GM19240 (cell line): Measurements from ENCODE around the gene CPNE9.

Experiments used
- DNase-seq: peaks from one replicate; pipeline ENCODE4 v3.0.0; 2011; ENCODE audit warnings: low spot score; ENCODE audit not compliant: insufficient read length

CPNE9 gene

DNA sequence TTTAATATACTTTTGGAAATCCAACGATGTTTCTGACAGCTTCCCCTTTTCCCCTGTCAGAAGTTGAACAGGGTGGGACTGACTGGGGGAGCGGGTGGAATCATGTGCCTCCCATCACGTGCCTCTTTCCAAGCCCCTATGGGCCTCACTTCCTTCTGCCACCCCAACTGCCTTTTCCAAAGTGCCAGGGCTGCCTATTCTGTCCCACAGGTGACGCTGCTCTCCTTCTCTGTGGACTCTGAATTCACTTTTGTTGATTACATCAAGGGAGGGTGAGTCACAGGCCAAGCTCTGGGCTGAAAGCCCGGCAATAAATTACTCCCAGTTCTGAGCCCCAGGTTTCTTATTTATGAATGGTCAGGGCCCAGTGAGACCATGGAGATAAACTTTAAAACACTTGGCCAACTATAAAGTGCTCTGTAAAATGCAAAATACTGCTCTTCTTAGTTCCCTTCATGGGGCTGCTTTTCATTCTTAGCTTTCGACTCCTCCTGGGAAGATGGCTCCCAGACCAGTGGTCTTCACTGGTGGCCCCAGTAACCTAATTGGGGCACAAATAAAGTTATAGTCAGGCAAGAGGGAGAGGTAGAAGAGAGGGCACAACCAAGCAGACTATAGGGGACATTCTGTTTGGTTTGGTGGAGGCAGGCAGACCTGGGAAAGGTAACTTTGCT, 12.3 kb downstream of the CPNE9 start:
- no peak for DNase-seq

DNA sequence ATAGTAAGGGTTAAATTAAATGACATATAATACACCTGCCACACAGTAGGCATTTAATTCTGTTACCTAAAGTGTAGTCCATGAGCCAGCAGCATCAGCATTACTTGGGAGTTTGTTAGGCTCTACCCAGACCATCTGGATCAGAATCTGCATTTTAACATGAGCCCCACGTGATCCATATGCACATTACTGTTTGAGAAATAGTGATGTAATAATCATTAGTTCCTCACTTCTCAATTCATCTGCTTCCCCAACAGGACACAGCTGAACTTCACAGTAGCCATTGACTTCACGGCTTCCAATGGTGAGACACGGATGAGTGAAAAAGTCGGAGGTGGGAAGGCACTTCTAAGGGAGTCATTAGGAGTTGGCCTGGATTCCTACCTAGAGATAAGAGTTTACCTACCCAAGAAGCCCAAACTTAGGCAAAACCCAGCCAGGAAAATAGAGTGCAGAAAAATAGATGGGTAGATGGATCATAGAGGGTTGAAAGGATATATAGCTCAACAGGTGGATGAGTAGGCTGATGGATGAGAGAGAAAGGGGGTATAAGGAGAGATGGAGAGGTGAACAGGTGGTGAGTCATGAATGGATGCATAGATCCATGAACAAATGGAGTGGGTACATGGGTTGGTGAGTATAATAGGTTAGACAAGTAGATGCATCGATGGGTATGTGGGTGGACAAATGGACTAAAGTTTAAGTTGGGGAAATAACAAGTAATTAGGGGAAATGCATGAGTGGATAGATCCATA, 13.3 kb downstream of the CPNE9 start:
- DNase-seq = no peak

DNA sequence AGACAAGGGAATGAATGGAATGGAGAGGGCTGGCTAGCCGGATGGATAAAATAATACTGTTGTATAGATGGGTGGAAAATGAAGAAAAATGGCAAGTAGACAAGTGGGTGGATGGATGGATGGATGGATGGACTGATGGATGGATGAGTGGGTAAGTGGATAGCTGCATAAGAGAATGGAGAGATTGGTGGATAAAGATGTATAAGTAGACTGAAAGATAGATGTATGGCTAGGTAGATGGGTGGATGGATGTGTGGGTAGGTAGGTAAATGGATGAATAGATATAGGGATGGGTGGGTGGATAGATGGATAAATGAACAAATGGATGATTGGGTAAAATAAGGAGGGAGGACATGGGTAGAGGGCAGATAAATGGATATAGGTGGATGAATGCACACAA, 13.9 kb downstream of the CPNE9 start:
- no peak for DNase-seq

DNA sequence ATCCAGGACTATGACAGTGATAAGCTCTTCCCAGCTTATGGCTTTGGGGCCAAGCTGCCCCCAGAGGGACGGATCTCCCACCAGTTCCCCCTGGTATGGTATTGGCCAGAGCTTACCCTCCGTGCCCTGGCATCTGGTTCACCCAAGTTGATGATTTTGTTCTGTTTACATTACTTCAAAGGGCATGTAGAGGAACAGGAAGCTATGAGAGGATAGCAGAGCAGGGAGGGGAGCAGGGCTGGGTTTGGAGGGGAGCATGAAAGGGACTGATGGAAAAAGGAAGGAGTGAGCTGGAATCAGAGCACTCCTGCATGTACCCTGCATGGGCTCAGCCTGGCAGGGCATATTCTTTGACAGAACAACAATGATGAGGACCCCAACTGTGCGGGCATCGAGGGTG, 14.5 kb downstream of the CPNE9 start:
- no peak for DNase-seq

DNA sequence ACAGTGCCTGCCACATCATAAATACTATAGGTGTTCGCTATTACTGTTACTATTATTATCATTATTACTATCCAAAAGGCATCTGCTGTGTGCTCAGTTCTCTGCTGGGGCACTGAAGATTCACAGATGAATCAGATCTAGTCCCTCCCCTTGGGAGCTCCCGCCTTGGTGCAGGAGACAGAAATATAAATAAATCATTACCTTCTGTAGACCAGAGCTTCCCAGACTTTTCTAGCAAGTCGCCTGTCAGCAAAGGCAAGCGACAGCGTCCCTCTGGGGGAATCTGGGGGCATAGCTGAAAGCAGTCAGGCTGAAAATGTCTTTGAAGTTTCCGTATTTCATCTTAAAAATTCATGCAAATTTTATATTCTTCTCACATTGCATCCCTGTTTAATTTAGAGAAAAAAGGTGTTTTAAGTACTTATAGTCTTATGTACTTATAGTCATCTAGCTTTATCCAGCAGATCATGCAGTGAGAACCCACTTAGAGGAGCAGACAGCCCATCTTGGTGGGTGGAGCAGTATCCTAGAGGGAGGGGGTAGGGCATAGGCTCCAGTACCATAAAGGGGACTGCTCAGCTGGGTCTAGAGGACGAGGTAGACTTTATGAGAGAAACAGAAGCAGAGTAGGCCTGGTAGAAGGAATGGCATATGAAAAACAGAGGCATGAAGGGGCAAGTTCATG, 17.5 kb downstream of the CPNE9 start:
- no peak for DNase-seq

DNA sequence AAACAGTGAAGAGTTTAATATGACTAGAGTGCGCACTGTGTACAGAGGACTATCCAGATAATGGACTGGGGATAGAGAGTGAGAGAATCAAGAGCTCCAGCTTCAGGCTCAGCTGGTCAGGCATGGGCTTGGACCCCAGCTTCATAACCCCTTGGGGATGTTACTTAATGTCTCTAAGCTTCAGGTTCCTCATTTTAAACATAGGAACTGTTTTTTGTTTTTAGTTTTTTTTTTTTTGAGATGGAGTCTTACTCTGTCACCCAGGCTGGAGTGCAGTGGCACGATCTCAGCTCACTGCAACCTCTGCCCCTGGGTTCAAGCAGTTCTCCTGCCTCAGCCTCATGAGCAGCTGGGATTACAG, 18.0 kb downstream of the CPNE9 start:
- DNase-seq = no peak

DNA sequence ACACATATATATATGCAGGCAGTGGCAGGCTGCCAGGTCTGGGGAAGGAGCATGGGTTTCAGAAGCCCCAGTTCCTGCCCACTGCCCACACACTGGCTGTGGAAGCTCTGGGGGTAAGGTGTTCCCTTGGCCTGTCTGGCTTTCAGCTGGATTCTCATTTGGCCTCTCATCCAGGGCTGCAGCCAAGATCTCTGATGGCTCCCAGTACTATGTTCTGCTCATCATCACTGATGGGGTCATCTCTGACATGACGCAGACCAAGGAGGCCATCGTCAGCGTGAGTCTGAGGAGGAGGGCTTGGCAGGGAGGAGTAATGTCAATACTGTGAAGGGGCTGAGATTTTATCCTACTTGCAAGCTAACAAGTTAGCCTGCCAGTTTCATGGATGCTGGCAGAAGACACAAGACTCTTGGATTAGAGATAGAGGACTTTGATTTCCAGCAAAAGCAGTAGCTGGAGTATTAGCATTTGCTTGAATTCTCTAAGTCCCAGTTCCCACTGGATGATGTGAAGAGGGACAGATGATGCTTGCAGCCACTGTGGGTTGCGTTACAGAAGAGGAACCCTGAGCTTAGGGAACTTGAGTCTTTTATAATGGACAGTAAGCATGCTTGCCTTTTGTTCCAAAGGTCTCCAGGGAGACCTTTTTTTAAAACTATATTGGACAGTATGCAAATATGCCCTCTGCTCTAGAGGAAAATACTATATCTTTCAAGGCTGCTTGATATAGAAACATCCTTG, 22.3 kb downstream of the CPNE9 start:
- no peak for DNase-seq

DNA sequence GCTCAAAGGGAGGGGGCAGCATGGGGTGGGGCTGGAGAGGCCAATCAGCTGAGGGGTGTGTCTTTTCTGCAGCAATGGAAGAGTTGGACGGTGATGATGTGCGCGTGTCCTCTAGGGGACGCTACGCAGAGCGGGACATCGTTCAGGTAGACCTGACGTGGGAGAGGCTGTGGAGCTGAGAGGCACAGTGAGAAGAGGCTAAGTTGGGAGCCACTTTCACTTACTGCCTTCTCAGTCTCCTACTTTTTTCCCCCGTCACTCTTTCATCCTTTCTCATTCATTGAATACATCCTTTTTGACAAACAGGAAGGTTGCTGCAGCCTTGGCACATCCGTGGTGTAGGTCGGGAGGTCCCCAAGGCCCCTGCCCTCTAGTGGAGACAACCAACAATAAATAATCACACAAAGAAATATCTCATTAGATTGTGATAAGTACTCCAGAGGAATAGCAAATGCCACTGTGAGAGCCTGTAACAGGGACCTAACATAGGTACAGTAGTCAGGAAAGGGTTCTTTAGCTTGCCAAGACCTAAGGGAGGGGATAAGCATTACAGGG, 23.5 kb downstream of the CPNE9 start:
- no peak for DNase-seq

DNA sequence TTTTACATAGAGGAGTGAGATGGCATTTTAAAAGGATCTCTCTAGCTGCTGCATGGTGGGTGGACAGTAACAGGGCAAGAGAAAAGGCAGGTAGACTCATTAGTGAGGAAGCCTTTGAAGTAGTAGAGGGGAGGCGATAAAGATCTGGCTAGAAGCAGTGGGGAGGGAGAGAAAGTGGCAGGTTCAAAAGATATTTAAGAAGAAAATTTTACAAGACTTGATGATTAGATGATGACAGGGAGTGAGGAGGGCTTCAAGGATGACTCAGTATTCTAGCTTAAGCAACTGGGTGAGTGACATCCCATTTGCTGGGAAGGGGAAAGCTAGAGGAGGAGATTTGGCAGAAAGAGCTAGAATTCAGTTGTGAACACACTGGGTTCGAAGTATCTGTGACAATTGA, 24.1 kb downstream of the CPNE9 start:
- no peak for DNase-seq

DNA sequence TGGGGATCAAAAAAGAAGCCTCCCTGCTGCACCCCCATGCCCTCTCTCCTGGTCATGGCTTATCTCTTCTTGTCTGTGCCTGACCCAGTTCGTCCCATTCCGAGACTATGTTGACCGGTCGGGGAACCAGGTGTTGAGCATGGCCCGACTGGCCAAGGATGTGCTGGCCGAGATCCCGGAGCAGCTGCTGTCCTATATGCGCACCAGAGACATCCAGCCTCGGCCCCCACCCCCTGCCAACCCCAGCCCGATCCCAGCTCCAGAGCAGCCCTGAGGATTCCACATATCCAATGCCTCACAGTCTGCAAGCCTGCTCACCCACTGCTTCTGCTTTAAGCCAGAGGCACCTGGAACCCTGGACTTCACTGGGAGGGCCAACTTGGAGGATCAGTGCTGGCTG, 25.8 kb downstream of the CPNE9 start:
- no peak for DNase-seq

DNA sequence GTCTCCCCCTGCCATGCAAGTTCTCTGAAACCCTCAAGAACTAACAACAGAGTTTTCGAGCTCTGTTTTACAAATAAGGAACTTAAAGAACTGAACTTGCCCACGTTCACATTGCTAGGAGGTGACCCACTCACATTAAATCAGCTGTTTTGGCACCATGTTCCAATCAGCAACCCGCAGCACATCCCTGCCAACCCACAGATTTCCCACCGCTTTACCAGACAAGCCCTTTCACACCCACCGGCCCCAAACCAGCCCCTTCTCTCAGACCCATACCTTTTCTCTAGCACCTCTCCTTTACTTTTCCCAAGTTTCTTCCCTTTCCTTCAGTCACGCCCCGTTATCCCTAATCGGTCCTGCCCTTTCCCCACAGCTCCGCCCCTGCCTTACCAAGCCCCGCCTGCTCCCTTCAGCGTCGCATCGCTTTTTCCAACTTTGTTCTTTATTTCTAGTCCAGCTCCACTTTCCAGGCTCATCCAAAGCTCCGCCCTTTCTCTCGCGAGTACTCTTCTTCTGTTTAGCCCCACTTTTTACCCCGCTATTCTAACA, 27.1 kb downstream of the CPNE9 start:
- DNase-seq = no peak

DNA sequence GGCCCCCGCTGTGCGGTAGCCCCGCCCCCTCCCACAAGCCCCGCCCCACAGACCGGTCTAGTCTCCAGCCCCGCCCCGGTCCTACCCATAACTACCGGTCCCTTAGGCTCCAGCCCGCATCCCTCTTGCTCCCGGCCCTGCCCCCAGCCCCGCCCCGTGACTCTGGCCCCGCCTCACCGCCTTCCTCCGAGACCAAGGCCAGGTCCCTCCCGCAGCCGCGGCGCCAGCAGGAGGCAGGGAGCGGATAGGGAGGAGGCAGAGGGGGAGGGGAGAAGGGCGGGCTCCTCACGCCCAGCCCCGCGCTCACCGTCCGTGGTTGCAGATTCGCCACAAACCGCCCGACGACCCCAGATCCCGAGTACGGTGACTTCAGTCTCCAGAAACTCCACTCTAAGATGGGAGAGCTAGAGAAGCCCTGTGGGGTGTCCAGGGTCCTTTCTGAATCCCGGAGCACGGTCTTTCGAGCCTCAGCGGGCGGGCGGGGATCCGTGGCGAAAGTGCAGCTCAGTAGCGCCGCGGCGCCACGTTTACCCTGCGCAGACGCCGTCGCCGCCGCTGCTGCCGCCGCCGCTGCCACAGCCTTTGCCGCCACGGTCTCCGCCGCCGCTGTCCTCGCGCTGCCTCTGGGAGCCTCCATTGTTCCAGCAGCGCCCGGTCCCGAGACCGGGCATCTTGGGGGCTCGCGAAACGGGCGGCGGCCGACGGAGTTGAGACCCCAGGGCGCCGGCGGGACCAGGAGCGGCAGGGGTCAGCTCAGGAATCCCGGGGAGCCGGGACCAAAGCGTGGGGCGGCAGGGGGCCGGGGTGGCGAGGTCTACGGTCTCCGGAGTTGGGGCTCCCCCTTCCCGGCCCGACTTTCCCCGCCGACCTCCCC, 27.8 kb downstream of the CPNE9 start, which contains the start of gene BRPF1:
TSS of gene BRPF1 (plus strand) at position 530 of the 874 bp plus-strand sequence. CDS start 2,406 bp downstream, outside the sequence.
- DNase-seq = peak; percentile 98

DNA sequence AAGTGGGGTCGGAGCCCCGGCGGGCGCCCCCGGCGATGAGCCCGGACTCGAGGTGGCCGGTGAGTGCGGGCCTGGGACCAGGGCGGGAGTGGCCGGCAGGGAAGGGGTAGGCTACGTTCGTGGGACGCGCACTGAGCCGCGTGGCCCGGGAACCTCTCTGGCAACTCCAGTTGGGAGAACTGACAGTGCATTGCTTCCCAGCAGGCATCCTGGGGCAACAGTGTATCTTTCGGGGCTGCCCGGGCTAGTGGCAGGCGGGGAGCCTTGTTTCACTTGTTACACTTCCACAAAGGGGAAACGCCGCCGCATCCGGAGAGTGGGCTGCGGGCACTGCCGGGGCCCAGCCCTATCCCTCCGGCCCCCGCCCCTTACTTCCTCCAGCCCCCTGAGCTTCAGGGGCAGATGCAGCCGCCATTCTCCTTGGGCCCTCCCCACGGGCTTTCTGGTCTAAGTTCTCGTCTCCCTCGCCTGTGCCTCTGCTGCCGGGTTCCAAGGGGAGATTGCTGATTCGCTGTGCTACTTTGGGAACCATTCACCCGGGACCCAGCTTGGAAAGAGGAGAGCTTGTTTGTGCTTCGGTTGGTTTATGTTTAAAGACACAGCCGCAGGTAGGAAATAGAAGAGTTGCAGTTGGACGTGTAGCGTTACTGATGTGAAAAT, 28.6 kb downstream of the CPNE9 start:
- peak; percentile 27 for DNase-seq

DNA sequence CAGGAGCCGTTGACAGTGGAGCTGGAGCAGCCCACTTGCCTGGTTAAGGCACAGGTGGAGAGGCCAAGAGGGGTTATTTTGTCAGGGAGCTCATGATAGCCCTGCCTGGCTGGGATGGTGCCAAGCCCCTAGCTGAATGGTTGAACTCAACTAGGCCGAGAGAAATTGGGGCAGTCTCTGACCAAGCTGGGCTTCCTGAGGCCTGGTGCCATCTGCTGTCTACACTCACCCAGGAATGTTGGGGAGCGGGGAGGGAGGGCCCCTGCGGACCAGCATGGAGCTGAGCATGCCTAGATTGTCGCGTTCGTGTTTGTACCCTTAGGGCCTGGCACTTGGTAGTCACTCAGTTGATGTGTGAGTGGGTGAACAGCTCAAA, 29.1 kb downstream of the CPNE9 start:
- no peak for DNase-seq

DNA sequence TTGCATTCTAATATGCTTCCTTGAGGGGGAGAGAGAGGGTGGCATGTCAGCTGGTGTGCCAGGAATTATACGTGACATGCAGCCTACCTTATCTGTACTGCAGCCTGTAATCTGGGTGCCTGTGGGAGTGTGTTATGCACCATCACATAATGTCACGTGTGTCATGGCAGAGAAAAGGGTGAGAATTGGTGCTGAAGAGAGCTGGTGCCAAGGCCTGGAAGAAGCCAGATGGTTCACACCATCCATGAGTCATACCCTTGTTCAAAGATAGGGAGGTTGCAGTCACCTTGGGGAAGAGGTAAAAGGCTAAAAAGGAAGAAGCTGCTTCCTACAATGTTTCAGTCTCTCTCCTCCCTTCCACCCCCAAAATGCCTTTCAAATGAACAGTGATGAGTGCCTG, 33.2 kb downstream of the CPNE9 start:
- no peak for DNase-seq

DNA sequence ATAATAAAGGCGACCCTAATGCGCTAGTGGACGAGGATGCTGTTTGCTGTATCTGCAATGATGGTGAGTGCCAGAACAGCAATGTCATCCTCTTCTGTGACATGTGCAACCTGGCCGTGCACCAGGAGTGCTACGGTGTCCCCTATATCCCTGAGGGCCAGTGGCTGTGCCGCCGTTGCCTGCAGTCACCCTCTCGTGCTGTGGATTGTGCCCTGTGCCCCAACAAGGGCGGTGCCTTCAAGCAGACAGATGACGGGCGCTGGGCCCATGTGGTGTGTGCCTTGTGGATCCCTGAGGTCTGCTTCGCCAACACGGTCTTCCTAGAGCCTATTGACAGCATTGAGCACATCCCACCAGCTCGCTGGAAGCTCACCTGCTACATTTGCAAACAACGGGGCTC, 35.5 kb downstream of the CPNE9 start:
- DNase-seq = no peak

DNA sequence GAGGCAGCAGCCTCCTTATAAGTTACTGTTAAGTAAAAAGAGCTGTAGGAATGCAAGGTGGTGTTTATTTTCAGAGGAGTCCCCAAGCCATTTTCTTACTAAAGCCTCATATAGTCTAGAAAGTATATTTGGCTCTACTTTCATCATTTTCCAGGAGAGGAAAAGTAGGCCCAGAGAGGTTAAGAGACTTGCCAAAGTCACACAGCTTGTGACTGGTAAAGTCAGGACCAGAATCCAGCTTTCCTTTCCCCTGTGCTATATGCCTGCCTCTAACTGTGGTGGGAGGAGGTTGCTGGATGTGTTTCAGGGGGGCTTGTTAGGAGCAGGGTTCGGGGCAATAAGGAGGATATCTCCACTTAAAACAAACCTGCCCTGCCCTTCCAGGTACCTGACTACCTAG, 38.9 kb downstream of the CPNE9 start:
- no peak for DNase-seq

DNA sequence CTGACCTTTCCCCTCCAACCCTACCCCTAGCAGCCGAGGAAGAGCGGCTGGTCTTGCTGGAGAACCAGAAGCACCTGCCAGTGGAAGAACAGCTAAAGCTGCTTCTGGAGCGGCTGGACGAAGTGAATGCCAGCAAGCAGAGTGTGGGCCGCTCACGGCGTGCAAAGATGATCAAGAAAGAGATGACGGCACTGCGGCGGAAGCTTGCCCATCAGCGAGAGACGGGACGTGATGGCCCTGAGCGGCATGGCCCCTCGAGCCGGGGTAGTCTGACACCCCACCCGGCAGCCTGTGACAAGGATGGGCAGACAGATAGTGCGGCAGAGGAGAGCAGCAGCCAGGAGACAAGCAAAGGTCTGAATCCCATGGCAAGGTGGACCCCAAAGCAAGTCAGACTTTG, 39.9 kb downstream of the CPNE9 start:
- no peak for DNase-seq

DNA sequence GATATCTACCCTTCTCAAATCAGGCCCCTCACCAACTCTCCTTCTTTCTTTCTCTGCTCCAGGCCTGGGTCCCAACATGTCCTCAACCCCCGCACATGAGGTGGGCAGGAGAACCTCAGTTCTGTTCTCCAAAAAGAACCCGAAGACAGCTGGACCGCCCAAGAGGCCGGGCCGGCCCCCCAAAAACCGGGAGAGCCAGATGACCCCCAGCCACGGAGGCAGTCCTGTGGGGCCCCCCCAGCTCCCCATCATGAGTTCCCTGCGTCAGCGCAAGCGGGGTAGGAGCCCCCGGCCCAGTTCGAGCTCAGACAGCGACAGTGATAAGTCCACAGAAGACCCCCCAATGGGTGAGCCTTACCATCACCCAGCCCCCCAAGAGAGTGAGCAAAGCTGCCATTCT, 40.5 kb downstream of the CPNE9 start:
- no peak for DNase-seq

DNA sequence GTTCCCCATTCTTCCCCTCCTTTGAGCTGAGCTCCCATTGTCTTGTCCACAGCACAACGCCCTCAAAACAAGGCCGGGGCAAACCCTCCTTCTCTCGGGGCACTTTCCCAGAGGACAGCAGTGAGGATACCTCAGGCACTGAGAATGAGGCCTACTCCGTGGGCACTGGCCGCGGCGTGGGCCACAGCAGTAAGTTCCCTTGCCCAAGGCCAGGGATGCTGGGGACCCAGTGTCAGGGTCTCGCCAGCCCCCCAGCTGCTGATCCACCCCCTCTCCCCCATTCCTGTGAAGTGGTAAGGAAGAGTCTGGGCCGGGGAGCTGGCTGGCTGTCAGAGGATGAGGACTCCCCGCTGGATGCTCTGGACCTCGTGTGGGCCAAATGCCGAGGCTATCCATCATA, 41.9 kb downstream of the CPNE9 start:
- no peak for DNase-seq
